Smooth muscle cell (in vitro differentiated cells): ENCODE results near the gene RBM18. TPM values are rescaled to one million over a fixed set of nuclear protein-coding genes. Genes with fewer than 3 reads are reported as not detected.

Experiments
- DNase-seq: peaks from one replicate; lab custom pipeline; 2025; ENCODE audit not compliant: unreplicated experiment; lab: John Stamatoyannopoulos, UW
- H2AFZ ChIP-seq: fragments of 200-600 bp; sonication (generic); 2 replicates; pipeline ENCODE4 v1.6.0; 2016; ENCODE audit warnings: antibody characterized with exemption, low read depth, mild to moderate bottlenecking
- H3F3A ChIP-seq: fragments of 200-600 bp; sonication (generic); 2 replicates; pipeline ENCODE4 v1.6.0; 2017; ENCODE audit warnings: antibody characterized with exemption, low read depth
- H3K27ac ChIP-seq: fragments of 200-600 bp; sonication (generic); 2 replicates; pipeline ENCODE4 v1.5.1; 2016; ENCODE audit warnings: low read depth, mild to moderate bottlenecking
- H3K27me3 ChIP-seq: fragments of 200-600 bp; sonication (generic); 2 replicates; pipeline ENCODE4 v1.6.1; 2016; ENCODE audit warnings: low read depth, mild to moderate bottlenecking
- H3K36me3 ChIP-seq: fragments of 200-600 bp; sonication (generic); 2 replicates; pipeline ENCODE4 v1.5.1; 2016; ENCODE audit warnings: low read depth
- H3K4me1 ChIP-seq: fragments of 200-600 bp; sonication (generic); 2 replicates; pipeline ENCODE4 v1.5.1; 2016; ENCODE audit warnings: low read depth
- H3K4me2 ChIP-seq: fragments of 200-600 bp; sonication (generic); 2 replicates; pipeline ENCODE4 v1.6.0; 2016; ENCODE audit warnings: mild to moderate bottlenecking
- H3K4me3 ChIP-seq: fragments of 200-600 bp; sonication (generic); 2 replicates; pipeline ENCODE4 v1.5.1; 2016; ENCODE audit warnings: mild to moderate bottlenecking
- H3K79me2 ChIP-seq: fragments of 200-600 bp; sonication (generic); 2 replicates; pipeline ENCODE4 v1.6.0; 2016; ENCODE audit warnings: low read depth, mild to moderate bottlenecking
- H3K9ac ChIP-seq: fragments of 200-600 bp; sonication (generic); 2 replicates; pipeline ENCODE4 v1.6.0; 2016; ENCODE audit warnings: low read depth
- H3K9me3 ChIP-seq: fragments of 200-600 bp; sonication (generic); replicated peaks from 2 replicates; pipeline ENCODE4 v1.5.1; 2016; ENCODE audit warnings: low read depth
- H4K20me1 ChIP-seq: fragments of 200-600 bp; sonication (generic); 2 replicates; pipeline ENCODE4 v1.6.0; 2016; ENCODE audit warnings: low read depth
- WGBS: methylation state at CpG from one replicate; pipeline ENCODE4 v1.1.7; 2016; ENCODE audit warnings: low lambda C conversion rate; 5-methylcytosine and 5-hydroxymethylcytosine counted together
- polyA plus RNA-seq: library from polyadenylated mRNA; unstranded; fragments of >200 nt; fragmentation: Nextera tagmentation; extraction: Ambion mirVana; gene quantifications from 2 replicates; pipeline ENCODE4 v1.2.1, GENCODE V29; 2016
- total RNA-seq: library from RNA; depleted of rRNA; stranded (reverse); fragments of >200 nt; gene quantifications from 2 replicates; pipeline ENCODE4 v1.2.3, GENCODE V29; 2014
- TF ChIP-seq, protein P1 (sequence below): fragments of 200-600 bp; sonication (generic); IDR thresholded peaks from 2 replicates; pipeline ENCODE4 v1.5.1; 2017; ENCODE audit warnings: borderline replicate concordance, mild to moderate bottlenecking, antibody characterized with exemption; ENCODE audit not compliant: insufficient read depth, poor library complexity, severe bottlenecking

Gene RBM18
- total and polyA plus RNA-seq, 2 experiments from 2014 or later = 15.3 to 29.6 TPM

DNA sequence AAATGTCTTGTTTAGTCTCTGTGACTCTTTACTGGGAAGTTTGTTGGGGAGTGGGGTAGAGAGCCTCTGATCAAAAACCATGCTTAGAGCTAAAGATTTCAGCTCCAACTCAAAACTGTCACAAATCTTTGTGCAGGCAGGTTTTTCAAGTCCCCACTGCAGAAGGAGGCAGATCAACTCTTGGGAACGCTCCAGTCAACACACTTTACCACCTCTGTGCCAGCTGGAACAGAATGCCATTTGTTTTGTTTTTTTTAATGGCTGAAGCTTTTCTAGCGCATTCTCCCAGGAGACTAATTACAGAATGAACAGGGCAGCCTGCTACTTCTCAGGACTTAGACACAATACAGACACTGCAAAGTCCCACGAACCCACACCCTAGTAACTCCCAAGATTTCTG is 18.0 kb downstream of the RBM18 start:
- Histone ChIP-seq H3K4me3 (no peak overlapping the region), H3F3A (no peaks in the 10 kb centered on the region), H4K20me1 (peaks cover 4% of the 10 kb centered on the region), H3K9ac (no peak overlapping the region), H3K27me3 (no peaks in the 10 kb centered on the region), H3K4me2 (no peak overlapping the region), H3K79me2 (no peaks in the 10 kb centered on the region), H3K27ac (no peak overlapping the region), H3K4me1 (no peaks in the 10 kb centered on the region), H3K36me3 (peaks cover 36% of the 10 kb centered on the region), H3K9me3 (no peaks in the 10 kb centered on the region), H2AFZ (no peak overlapping the region)
- 94% methylated on average over 3 of the region's 3 CpGs for WGBS
- TF ChIP-seq, protein P1, sequence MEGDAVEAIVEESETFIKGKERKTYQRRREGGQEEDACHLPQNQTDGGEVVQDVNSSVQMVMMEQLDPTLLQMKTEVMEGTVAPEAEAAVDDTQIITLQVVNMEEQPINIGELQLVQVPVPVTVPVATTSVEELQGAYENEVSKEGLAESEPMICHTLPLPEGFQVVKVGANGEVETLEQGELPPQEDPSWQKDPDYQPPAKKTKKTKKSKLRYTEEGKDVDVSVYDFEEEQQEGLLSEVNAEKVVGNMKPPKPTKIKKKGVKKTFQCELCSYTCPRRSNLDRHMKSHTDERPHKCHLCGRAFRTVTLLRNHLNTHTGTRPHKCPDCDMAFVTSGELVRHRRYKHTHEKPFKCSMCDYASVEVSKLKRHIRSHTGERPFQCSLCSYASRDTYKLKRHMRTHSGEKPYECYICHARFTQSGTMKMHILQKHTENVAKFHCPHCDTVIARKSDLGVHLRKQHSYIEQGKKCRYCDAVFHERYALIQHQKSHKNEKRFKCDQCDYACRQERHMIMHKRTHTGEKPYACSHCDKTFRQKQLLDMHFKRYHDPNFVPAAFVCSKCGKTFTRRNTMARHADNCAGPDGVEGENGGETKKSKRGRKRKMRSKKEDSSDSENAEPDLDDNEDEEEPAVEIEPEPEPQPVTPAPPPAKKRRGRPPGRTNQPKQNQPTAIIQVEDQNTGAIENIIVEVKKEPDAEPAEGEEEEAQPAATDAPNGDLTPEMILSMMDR = no peak
- DNase-seq = no peak

DNA sequence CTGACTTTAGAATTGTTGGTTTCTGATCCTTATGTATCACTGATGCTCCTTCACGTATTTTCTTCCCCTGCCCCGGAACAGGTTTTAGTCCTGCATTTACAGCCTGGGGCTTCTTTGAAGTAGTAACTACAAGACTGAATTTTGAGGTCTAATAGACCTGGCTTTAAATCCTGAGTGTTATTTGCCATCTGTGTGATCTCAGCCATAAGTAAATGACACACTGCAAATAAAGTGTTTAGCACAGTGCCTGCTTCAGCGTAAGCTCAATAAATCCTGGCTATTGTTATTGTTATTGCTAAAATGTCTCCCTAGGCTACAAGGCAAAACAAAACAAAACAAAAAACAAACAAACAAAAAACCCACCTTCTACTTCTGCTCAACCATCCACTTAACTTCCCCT is 20.3 kb downstream of the RBM18 start:
- Histone ChIP-seq H3K27me3 (no peaks in the 10 kb centered on the region), H3K27ac (no peak overlapping the region), H3K79me2 (no peaks in the 10 kb centered on the region), H3K4me3 (no peak overlapping the region), H3K9me3 (no peaks in the 10 kb centered on the region), H3K36me3 (peaks cover 34% of the 10 kb centered on the region), H3K9ac (no peak overlapping the region), H4K20me1 (no peaks in the 10 kb centered on the region), H3K4me1 (no peaks in the 10 kb centered on the region), H3K4me2 (no peak overlapping the region), H2AFZ (no peak overlapping the region), H3F3A (no peaks in the 10 kb centered on the region)
- 88% methylated on average over 3 of the region's 3 CpGs for WGBS
- TF ChIP-seq, protein P1 = no peak
- DNase-seq = no peak

DNA sequence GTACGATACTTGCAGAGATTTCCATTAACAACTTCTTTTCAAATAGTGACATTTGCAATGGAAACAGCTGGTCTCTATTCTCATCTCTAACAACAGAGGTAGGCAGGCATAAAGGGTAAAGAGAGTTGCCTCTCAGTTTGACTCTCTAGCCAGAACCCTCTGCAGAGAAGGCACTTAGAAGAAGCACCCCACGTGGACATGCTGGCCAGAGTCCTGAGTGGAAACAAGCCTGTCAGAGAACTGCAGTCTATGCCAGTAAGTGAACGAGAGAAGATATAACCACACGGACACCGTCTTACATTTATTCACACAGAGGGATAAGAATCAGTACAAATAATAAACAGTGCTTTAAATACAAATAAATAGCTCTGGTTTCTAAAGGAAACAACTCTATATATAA is 24.9 kb downstream of the RBM18 start:
- Histone ChIP-seq H2AFZ (no peak overlapping the region), H3K4me3 (no peak overlapping the region), H3K36me3 (peaks cover 22% of the 10 kb centered on the region), H3K4me2 (no peak overlapping the region), H3K79me2 (no peaks in the 10 kb centered on the region), H3K9me3 (no peaks in the 10 kb centered on the region), H3F3A (no peaks in the 10 kb centered on the region), H4K20me1 (no peaks in the 10 kb centered on the region), H3K27me3 (no peaks in the 10 kb centered on the region), H3K27ac (no peak overlapping the region), H3K4me1 (no peaks in the 10 kb centered on the region), H3K9ac (no peak overlapping the region)
- WGBS = 95% methylated on average over 5 of the region's 5 CpGs
- DNase-seq = no peak
- TF ChIP-seq, protein P1 = no peak

DNA sequence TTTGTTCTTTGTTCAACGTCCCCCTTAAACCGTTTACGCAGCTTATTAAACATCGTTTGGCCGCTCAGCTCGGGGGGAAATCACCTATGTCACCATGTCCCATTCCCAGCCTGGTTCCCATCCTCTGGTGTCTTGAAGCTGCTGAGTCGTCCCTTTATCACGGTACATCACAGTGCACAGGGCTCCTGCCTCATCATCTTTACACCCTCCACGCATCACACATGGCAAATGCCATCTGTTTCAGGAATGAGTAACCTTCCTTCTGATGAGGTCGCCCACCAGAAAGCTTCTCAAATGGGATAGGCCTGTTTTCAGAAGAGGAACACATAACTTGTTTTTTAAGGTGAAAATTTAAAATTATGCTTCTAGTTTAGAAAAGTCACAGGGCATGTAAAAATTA is 28.0 kb downstream of the RBM18 start:
- Histone ChIP-seq H3K9ac (no peak overlapping the region), H3F3A (no peaks in the 10 kb centered on the region), H3K79me2 (no peaks in the 10 kb centered on the region), H2AFZ (no peak overlapping the region), H3K27me3 (peaks cover 22% of the 10 kb centered on the region), H4K20me1 (no peaks in the 10 kb centered on the region), H3K4me3 (no peak overlapping the region), H3K9me3 (no peaks in the 10 kb centered on the region), H3K27ac (no peak overlapping the region), H3K4me2 (no peak overlapping the region), H3K36me3 (peaks cover 9% of the 10 kb centered on the region), H3K4me1 (no peaks in the 10 kb centered on the region)
- TF ChIP-seq, protein P1 = no peak
- no peak for DNase-seq
- WGBS = 70% methylated on average over 10 of the region's 10 CpGs
